CD4-positive, alpha-beta memory T cell (primary cell): ENCODE results near the gene MAL. TPM values are rescaled to one million over a fixed set of nuclear protein-coding genes. Genes with fewer than 3 reads are reported as not detected.

Experiments
- CTCF ChIA-PET: fragments of 350-600 bp; sonication (Branson Sonifier 250); formaldehyde crosslinking; loops from one replicate; lab custom pipeline; 2021; ENCODE audit warnings: inconsistent platforms; ENCODE audit not compliant: partially characterized antibody; lab: Charles Lee
- POLR2A ChIA-PET: fragments of 350-600 bp; sonication (Branson Sonifier 250); formaldehyde crosslinking; loops from one replicate; lab custom pipeline; 2021; ENCODE audit not compliant: partially characterized antibody; lab: Charles Lee
- DNase-seq, 5 donors: peaks; one replicate each; pipeline versions ENCODE4 v3.0.0 to v3.0.0-alpha.2; 2020 to 2022; ENCODE audit warnings: mixed read lengths in 1 of 5
- H3K27ac ChIP-seq: one replicate; pipeline ENCODE4 v1.7.0; 2013; ENCODE audit warnings: low read depth, low read length
- H3K27me3 ChIP-seq: 2 replicates; pipeline ENCODE4 v1.7.0; 2013; ENCODE audit warnings: mild to moderate bottlenecking, low read length, moderate library complexity; ENCODE audit not compliant: insufficient read depth
- H3K36me3 ChIP-seq: 2 replicates; pipeline ENCODE4 v1.7.0; 2013; ENCODE audit warnings: mild to moderate bottlenecking, low read length, moderate library complexity; ENCODE audit not compliant: insufficient read depth
- H3K4me1 ChIP-seq: 2 replicates; pipeline ENCODE4 v1.7.0; 2013; ENCODE audit warnings: mild to moderate bottlenecking, low read length, moderate library complexity; ENCODE audit not compliant: insufficient read depth
- H3K4me3 ChIP-seq, 2 donors: one replicate each; pipeline ENCODE4 v1.7.0; 2013; ENCODE audit warnings: low read length in 2 of 2, mild to moderate bottlenecking in 1 of 2
- H3K9me3 ChIP-seq, 2 donors: one replicate each; pipeline ENCODE4 v1.7.0; 2013; ENCODE audit warnings: low read length in 2 of 2, control low read depth in 1 of 2; ENCODE audit not compliant: control insufficient read depth in 1 of 2
- H3K27ac Mint-ChIP-seq, 7 donors: one replicate each; pipeline ENCODE4 v1.8.0; 2020 to 2021; ENCODE audit warnings: mixed read lengths in 7 of 7, mild to moderate bottlenecking in 6 of 7, inconsistent platforms in 3 of 7, moderate library complexity in 3 of 7
- H3K27me3 Mint-ChIP-seq, 2 donors: one replicate each; pipeline ENCODE4 v1.8.0; 2020 to 2021; ENCODE audit warnings: mixed read lengths in 2 of 2
- H3K36me3 Mint-ChIP-seq, 2 donors: one replicate each; pipeline ENCODE4 v1.8.0; 2020 to 2021; ENCODE audit warnings: mixed read lengths in 2 of 2, inconsistent platforms in 1 of 2, mild to moderate bottlenecking in 1 of 2
- H3K4me1 Mint-ChIP-seq, 4 donors: one replicate each; pipeline ENCODE4 v1.8.0; 2020 to 2021; ENCODE audit warnings: mixed read lengths in 4 of 4, mild to moderate bottlenecking in 1 of 4
- H3K4me3 Mint-ChIP-seq, 8 donors: one replicate each; pipeline ENCODE4 v1.8.0; 2020 to 2021; ENCODE audit warnings: mixed read lengths in 8 of 8, mild to moderate bottlenecking in 7 of 8, moderate library complexity in 6 of 8, inconsistent platforms in 3 of 8
- H3K9me3 Mint-ChIP-seq, 8 donors: one replicate each; pipeline ENCODE4 v1.8.0; 2020 to 2021; ENCODE audit warnings: mixed read lengths in 8 of 8, mild to moderate bottlenecking in 5 of 8, inconsistent platforms in 3 of 8, moderate library complexity in 1 of 8
- intact Hi-C: fragments of 100-400 bp; cut with micrococcal nuclease; formaldehyde crosslinking; loops from one replicate; pipeline ENCODE4 v1.15.1; 2023
- polyA plus RNA-seq, 2 donors: library from polyadenylated mRNA; unstranded; fragments of 300-500 nt; fragmentation: Illumina TruSeq; gene quantifications; one replicate each; pipeline ENCODE4 v1.2.3, GENCODE V29; 2021
- total RNA-seq, 2 experiments: library from RNA; stranded (reverse); gene quantifications; one replicate each; pipeline ENCODE4 v1.2.3, GENCODE V29; 2021

Gene MAL
- total RNA-seq = 100 to 1,000 TPM; 108 to 113 TPM
- polyA plus RNA-seq = 100 to 1,000 TPM; 271 to 274 TPM

GRCh38 chr2:95025406-95026319 lies at the start of gene MAL:
Gene MAL (plus strand): TSS chr2:95025708. CDS start chr2:95025793, 85 bp downstream.
- Mint-ChIP-seq H3K4me1 (peaks cover 37 to 84% (median 61%) of the 10 kb centered on the region in 4 donors), H3K27me3 (no peaks in the 10 kb centered on the region), H3K36me3 (peaks cover 12 to 19% of the 10 kb centered on the region in 2 donors), H3K4me3 (peak within 1 kb of the TSS; percentile 96 to 99 (median 99)), H3K27ac (peak within 1 kb of the TSS; percentile 94 to 97 (median 97)), H3K9me3 (no peaks in the 10 kb centered on the region)
- H3K27me3 ChIP-seq = no peaks in the 10 kb centered on the region
- no peaks in the 10 kb centered on the region for H3K9me3 ChIP-seq
- peak within 1 kb of the TSS; percentile 73 for H3K27ac ChIP-seq
- peak within 1 kb of the TSS; percentile 70 to 72 for H3K4me3 ChIP-seq
- intact Hi-C loops = loop anchor here (2.0 kb wide), 1 partner anchor 17 kb away; no protein-coding TSS in a partner anchor
- H3K4me1 ChIP-seq = peaks cover 74% of the 10 kb centered on the region
- POLR2A ChIA-PET = interaction anchor here (0.6 to 9.2 kb wide), 17 partner anchors 9 to 376 kb away, joined by 3 to 647 read pairs (median 10); partner anchors contain the start of genes MRPS5, ZNF2 and ZNF514
- peak; percentile 55 to 73 (median 61) for DNase-seq
- CTCF ChIA-PET = interaction anchor here (0.8 to 10.6 kb wide), 8 partner anchors 10 to 140 kb away, joined by 3 to 765 read pairs (median 5); partner anchors contain the start of genes MRPS5 and ZNF2
- no peaks in the 10 kb centered on the region for H3K36me3 ChIP-seq

GRCh38 chr2:94977826-94978225 lies 47.7 kb upstream of the MAL start:
- Mint-ChIP-seq H3K27me3 (peaks cover 5 to 30% of the 10 kb centered on the region in 2 donors), H3K4me3 (no peak overlapping the region), H3K36me3 (no peaks in the 10 kb centered on the region), H3K27ac (no peak overlapping the region), H3K9me3 (no peaks in the 10 kb centered on the region), H3K4me1 (no peaks in the 10 kb centered on the region)
- Histone ChIP-seq H3K36me3 (no peaks in the 10 kb centered on the region), H3K27ac (no peak overlapping the region), H3K27me3 (no peaks in the 10 kb centered on the region), H3K4me3 (no peak overlapping the region), H3K9me3 (no peaks in the 10 kb centered on the region), H3K4me1 (no peaks in the 10 kb centered on the region)
- intact Hi-C loops = no loop called here
- DNase-seq = no peak
- ChIA-PET POLR2A (no interaction called here), CTCF (no interaction called here)

GRCh38 chr2:94978917-94979316 lies 46.6 kb upstream of the MAL start:
- CTCF ChIA-PET = no interaction called here
- Mint-ChIP-seq H3K4me1 (no peaks in the 10 kb centered on the region), H3K36me3 (no peaks in the 10 kb centered on the region), H3K27ac (no peak overlapping the region), H3K4me3 (no peak overlapping the region), H3K9me3 (no peaks in the 10 kb centered on the region), H3K27me3 (peaks cover 5 to 27% of the 10 kb centered on the region in 2 donors)
- H3K27me3 ChIP-seq = no peaks in the 10 kb centered on the region
- DNase-seq = no peak
- H3K4me3 ChIP-seq = no peak overlapping the region
- POLR2A ChIA-PET = no interaction called here
- no peaks in the 10 kb centered on the region for H3K4me1 ChIP-seq
- H3K27ac ChIP-seq = no peak overlapping the region
- no peaks in the 10 kb centered on the region for H3K36me3 ChIP-seq
- H3K9me3 ChIP-seq = no peaks in the 10 kb centered on the region
- intact Hi-C loops = no loop called here

- no peak overlapping the region for H3K4me3 ChIP-seq
- CTCF ChIA-PET = interaction anchor here (1.1 kb wide), 1 partner anchor 23 kb away, joined by 3 read pairs; no protein-coding TSS in a partner anchor
- no peaks in the 10 kb centered on the region for H3K36me3 ChIP-seq
- no peaks in the 10 kb centered on the region for H3K9me3 Mint-ChIP-seq
- H3K36me3 Mint-ChIP-seq = no peaks in the 10 kb centered on the region
- POLR2A ChIA-PET = no interaction called here
- no peaks in the 10 kb centered on the region for H3K4me1 ChIP-seq
- peak overlapping the region in 1 of 7 donors; percentile 36 for H3K27ac Mint-ChIP-seq
- no peak overlapping the region for H3K27ac ChIP-seq
- H3K9me3 ChIP-seq = no peaks in the 10 kb centered on the region
- intact Hi-C loops = no loop called here
- no peak for DNase-seq
- no peak overlapping the region for H3K4me3 Mint-ChIP-seq
- no peaks in the 10 kb centered on the region for H3K27me3 ChIP-seq
- peaks cover 11 to 28% of the 10 kb centered on the region in 2 donors for H3K27me3 Mint-ChIP-seq
- no peaks in the 10 kb centered on the region for H3K4me1 Mint-ChIP-seq
Observed at GRCh38 chr2:94979406-94980375, 45.8 kb upstream of the MAL start.

- Histone ChIP-seq H3K36me3 (no peaks in the 10 kb centered on the region), H3K27ac (no peak overlapping the region), H3K4me1 (no peaks in the 10 kb centered on the region), H3K4me3 (no peak overlapping the region), H3K27me3 (no peaks in the 10 kb centered on the region), H3K9me3 (no peaks in the 10 kb centered on the region)
- no peaks in the 10 kb centered on the region for H3K9me3 Mint-ChIP-seq
- H3K27ac Mint-ChIP-seq = no peak overlapping the region
- no peak for DNase-seq
- H3K27me3 Mint-ChIP-seq = peaks cover 8 to 26% of the 10 kb centered on the region in 2 donors
- no peaks in the 10 kb centered on the region for H3K36me3 Mint-ChIP-seq
- no peak overlapping the region for H3K4me3 Mint-ChIP-seq
- H3K4me1 Mint-ChIP-seq = no peaks in the 10 kb centered on the region
- POLR2A ChIA-PET = no interaction called here
- CTCF ChIA-PET = interaction anchor here (1.1 kb wide), 1 partner anchor 24 kb away, joined by 3 read pairs; no protein-coding TSS in a partner anchor
- intact Hi-C loops = no loop called here
Observed at GRCh38 chr2:94980406-94980805, 45.1 kb upstream of the MAL start.

GRCh38 chr2:94982156-94982555 lies 43.4 kb upstream of the MAL start:
- no peak overlapping the region for H3K4me3 Mint-ChIP-seq
- H3K27me3 ChIP-seq = no peaks in the 10 kb centered on the region
- no peak overlapping the region for H3K4me3 ChIP-seq
- no peak overlapping the region for H3K27ac ChIP-seq
- intact Hi-C loops = no loop called here
- ChIA-PET CTCF (no interaction called here), POLR2A (no interaction called here)
- H3K36me3 ChIP-seq = no peaks in the 10 kb centered on the region
- H3K27me3 Mint-ChIP-seq = peaks cover 9 to 30% of the 10 kb centered on the region in 2 donors
- no peaks in the 10 kb centered on the region for H3K4me1 Mint-ChIP-seq
- no peaks in the 10 kb centered on the region for H3K9me3 Mint-ChIP-seq
- no peaks in the 10 kb centered on the region for H3K9me3 ChIP-seq
- H3K36me3 Mint-ChIP-seq = no peaks in the 10 kb centered on the region
- no peak overlapping the region for H3K27ac Mint-ChIP-seq
- DNase-seq = no peak
- H3K4me1 ChIP-seq = no peaks in the 10 kb centered on the region
